Putamen (tissue), 1 donor: ENCODE data around the gene WDCP.

Experiments used
- DNase-seq: peaks from one replicate; pipeline ENCODE4 v3.0.0-alpha.2; 2016; ENCODE audit warnings: low spot score

The WDCP gene

GRCh38 chr2:23993736-23994269 is 53.4 kb downstream of the WDCP start:
- no peak for DNase-seq

- no peak for DNase-seq
Measured at GRCh38 chr2:23992931-23993330, 54.3 kb downstream of the WDCP start.

GRCh38 chr2:23988371-23988770 is 58.8 kb downstream of the WDCP start:
- DNase-seq, result no peak
